WTC11 (cell line): Measurements from ENCODE around the gene CST6.

Source experiments
- ATF3 ChIP-seq: sonication (generic); formaldehyde crosslinking; conservative IDR thresholded peaks from 2 replicates; pipeline ENCODE4 v1.8.1; 2022; ENCODE audit warnings: mild to moderate bottlenecking, missing genetic modification reagents
- GRHL2 ChIP-seq: fragments of 250-450 bp; sonication (Bioruptor Pico); IDR thresholded peaks from 2 replicates; pipeline ENCODE4 v1.8.0; 2022; ENCODE audit warnings: mild to moderate bottlenecking, moderate library complexity; ENCODE audit not compliant: insufficient replicate concordance, severe bottlenecking
- NR3C1 ChIP-seq: sonication (generic); formaldehyde crosslinking; conservative IDR thresholded peaks from 2 replicates; pipeline ENCODE4 v1.8.1; 2023; ENCODE audit warnings: low read depth, mild to moderate bottlenecking, missing genetic modification reagents
- TCF7 ChIP-seq: sonication (generic); formaldehyde crosslinking; IDR thresholded peaks from 2 replicates; pipeline ENCODE4 v1.8.0; 2022; ENCODE audit warnings: mild to moderate bottlenecking, low read depth, missing genetic modification reagents, moderate library complexity
- TEAD4 ChIP-seq: sonication (generic); formaldehyde crosslinking; IDR thresholded peaks from 2 replicates; pipeline ENCODE4 v1.8.0; 2022; ENCODE audit warnings: mild to moderate bottlenecking, missing genetic modification reagents
- USF2 ChIP-seq: sonication (generic); formaldehyde crosslinking; IDR thresholded peaks from 2 replicates; pipeline ENCODE4 v1.8.1; 2023; ENCODE audit warnings: mild to moderate bottlenecking, missing genetic modification reagents, moderate library complexity
- ZNF138 ChIP-seq: sonication (generic); formaldehyde crosslinking; conservative IDR thresholded peaks from 2 replicates; pipeline ENCODE4 v1.8.1; 2022; ENCODE audit warnings: mild to moderate bottlenecking, moderate library complexity, missing genetic modification reagents
- ZNF232 ChIP-seq: sonication (generic); formaldehyde crosslinking; IDR thresholded peaks from 2 replicates; pipeline ENCODE4 v1.8.0; 2022; ENCODE audit warnings: mild to moderate bottlenecking, missing genetic modification reagents
- ZNF317 ChIP-seq: sonication (generic); formaldehyde crosslinking; IDR thresholded peaks from 2 replicates; pipeline ENCODE4 v1.8.1; 2023; ENCODE audit warnings: low read depth, mild to moderate bottlenecking, moderate library complexity, missing genetic modification reagents, borderline replicate concordance
- TF ChIP-seq, protein P1 (sequence below): sonication (generic); formaldehyde crosslinking; IDR thresholded peaks from 2 replicates; pipeline ENCODE4 v1.8.0; 2022; ENCODE audit warnings: mild to moderate bottlenecking, missing genetic modification reagents
- TF ChIP-seq, protein P2 (sequence below): fragments of 200-600 bp; IDR thresholded peaks from 2 replicates; pipeline ENCODE4 v1.8.0; 2022; ENCODE audit warnings: antibody characterized with exemption
- TF ChIP-seq, protein P3 (sequence below): sonication (generic); formaldehyde crosslinking; IDR thresholded peaks from 2 replicates; pipeline ENCODE4 v1.8.1; 2023; ENCODE audit warnings: mild to moderate bottlenecking, missing genetic modification reagents, moderate library complexity
- TF ChIP-seq, protein P4 (sequence below): sonication (generic); formaldehyde crosslinking; IDR thresholded peaks from 2 replicates; pipeline ENCODE4 v1.8.1; 2022; ENCODE audit warnings: mild to moderate bottlenecking, missing genetic modification reagents, moderate library complexity, borderline replicate concordance

DNA sequence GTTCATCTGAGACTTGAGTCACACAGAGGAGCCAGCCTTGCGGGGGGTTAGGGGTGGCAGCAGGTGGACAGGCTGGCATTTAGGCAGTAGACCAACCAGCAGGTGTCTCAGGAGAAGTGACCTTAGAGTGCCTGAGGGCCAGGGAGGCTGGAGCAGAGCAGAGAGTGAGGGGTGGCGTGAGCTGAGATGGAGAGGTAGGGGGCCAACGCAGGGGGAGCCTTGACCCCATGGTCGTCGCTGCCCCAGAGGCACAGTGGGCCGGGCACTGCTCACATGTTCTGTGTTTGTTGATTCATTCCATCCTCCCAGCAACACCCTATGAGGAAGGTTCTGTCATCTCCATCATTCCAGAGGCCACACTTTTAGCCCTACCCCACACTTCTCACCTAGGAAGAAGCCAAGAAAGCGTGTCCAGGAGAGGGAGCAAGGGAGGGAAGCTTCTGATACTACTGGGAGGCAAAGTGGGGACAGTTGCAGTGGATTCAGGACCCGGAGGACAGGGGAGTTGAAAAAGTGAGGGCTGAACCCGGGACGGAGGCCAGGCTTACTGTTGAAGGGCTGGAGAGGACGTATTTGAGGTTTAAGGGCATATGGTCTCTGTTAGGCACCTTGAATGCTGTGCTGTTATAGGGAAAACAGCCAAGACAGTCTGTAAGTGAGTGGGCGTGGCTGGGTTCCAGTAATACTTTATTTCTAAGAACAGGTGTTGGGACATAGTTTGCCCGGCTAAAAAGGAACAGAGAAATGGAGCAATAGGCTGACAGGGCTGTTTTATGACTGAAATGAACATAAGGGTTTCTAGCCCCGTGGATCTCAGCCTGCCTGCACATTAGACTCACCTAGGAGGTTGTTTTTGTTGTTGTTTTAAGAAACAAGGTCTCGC lies 43.0 kb upstream of the CST6 start:
- TF ChIP-seq ZNF317 (no peak), ATF3 (no peak), ZNF232 (CRISPR knock-in tag) (no peak), GRHL2 (no peak), TEAD4 (CRISPR knock-in tag) (no peak), TCF7 (CRISPR knock-in tag) (no peak), ZNF138 (CRISPR knock-in tag) (no peak), USF2 (CRISPR knock-in tag) (no peak), NR3C1 (CRISPR knock-in tag) (no peak)
- TF ChIP-seq, protein P1, sequence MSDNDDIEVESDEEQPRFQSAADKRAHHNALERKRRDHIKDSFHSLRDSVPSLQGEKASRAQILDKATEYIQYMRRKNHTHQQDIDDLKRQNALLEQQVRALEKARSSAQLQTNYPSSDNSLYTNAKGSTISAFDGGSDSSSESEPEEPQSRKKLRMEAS (CRISPR knock-in tag) = no peak
- TF ChIP-seq, protein P2, sequence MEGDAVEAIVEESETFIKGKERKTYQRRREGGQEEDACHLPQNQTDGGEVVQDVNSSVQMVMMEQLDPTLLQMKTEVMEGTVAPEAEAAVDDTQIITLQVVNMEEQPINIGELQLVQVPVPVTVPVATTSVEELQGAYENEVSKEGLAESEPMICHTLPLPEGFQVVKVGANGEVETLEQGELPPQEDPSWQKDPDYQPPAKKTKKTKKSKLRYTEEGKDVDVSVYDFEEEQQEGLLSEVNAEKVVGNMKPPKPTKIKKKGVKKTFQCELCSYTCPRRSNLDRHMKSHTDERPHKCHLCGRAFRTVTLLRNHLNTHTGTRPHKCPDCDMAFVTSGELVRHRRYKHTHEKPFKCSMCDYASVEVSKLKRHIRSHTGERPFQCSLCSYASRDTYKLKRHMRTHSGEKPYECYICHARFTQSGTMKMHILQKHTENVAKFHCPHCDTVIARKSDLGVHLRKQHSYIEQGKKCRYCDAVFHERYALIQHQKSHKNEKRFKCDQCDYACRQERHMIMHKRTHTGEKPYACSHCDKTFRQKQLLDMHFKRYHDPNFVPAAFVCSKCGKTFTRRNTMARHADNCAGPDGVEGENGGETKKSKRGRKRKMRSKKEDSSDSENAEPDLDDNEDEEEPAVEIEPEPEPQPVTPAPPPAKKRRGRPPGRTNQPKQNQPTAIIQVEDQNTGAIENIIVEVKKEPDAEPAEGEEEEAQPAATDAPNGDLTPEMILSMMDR = no peak
- TF ChIP-seq, protein P3, sequence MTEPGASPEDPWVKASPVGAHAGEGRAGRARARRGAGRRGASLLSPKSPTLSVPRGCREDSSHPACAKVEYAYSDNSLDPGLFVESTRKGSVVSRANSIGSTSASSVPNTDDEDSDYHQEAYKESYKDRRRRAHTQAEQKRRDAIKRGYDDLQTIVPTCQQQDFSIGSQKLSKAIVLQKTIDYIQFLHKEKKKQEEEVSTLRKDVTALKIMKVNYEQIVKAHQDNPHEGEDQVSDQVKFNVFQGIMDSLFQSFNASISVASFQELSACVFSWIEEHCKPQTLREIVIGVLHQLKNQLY (CRISPR knock-in tag) = no peak
- TF ChIP-seq, protein P4, sequence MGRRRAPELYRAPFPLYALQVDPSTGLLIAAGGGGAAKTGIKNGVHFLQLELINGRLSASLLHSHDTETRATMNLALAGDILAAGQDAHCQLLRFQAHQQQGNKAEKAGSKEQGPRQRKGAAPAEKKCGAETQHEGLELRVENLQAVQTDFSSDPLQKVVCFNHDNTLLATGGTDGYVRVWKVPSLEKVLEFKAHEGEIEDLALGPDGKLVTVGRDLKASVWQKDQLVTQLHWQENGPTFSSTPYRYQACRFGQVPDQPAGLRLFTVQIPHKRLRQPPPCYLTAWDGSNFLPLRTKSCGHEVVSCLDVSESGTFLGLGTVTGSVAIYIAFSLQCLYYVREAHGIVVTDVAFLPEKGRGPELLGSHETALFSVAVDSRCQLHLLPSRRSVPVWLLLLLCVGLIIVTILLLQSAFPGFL (CRISPR knock-in tag) = no peak
